Mammary epithelial cell (primary cell): Measurements from ENCODE around the gene PUSL1.
A peak's percentile ranks its signal among the peaks of the same experiment; 100 is the strongest.

Experiments used
- EZH2 ChIP-seq: IDR thresholded peaks from 2 replicates; pipeline ENCODE4 v1.6.1; 2012; ENCODE audit warnings: low read length, inconsistent platforms, borderline replicate concordance
- TF ChIP-seq, protein P1 (sequence below), 2 donors: IDR thresholded peaks in 1 of 2; conservative IDR thresholded peaks in 1 of 2; 2 replicates each; pipeline ENCODE4 v1.5.1; 2011 to 2012; ENCODE audit warnings: inconsistent platforms in 2 of 2, low read length in 2 of 2, mild to moderate bottlenecking in 2 of 2, control low read depth in 1 of 2, low read depth in 1 of 2; ENCODE audit not compliant: insufficient read depth in 1 of 2; ENCODE audit errors: extremely low read depth in 1 of 2

GRCh38 chr1:1302006-1302430 lies 6.4 kb upstream of the PUSL1 start:
- TF ChIP-seq, protein P1, sequence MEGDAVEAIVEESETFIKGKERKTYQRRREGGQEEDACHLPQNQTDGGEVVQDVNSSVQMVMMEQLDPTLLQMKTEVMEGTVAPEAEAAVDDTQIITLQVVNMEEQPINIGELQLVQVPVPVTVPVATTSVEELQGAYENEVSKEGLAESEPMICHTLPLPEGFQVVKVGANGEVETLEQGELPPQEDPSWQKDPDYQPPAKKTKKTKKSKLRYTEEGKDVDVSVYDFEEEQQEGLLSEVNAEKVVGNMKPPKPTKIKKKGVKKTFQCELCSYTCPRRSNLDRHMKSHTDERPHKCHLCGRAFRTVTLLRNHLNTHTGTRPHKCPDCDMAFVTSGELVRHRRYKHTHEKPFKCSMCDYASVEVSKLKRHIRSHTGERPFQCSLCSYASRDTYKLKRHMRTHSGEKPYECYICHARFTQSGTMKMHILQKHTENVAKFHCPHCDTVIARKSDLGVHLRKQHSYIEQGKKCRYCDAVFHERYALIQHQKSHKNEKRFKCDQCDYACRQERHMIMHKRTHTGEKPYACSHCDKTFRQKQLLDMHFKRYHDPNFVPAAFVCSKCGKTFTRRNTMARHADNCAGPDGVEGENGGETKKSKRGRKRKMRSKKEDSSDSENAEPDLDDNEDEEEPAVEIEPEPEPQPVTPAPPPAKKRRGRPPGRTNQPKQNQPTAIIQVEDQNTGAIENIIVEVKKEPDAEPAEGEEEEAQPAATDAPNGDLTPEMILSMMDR (conservative IDR thresholded peaks at IDR 0.05 in 1 of 2, IDR thresholded peaks at IDR 0.05 in 1 of 2; ENCODE audit: extremely low read depth in 1 of 2, insufficient read depth in 1 of 2, low read depth in 1 of 2, low read length in 2 of 2), result peak; percentile 11 to 41
- TF ChIP-seq EZH2, result no peak
